Heart left ventricle (tissue), 16 donors: ENCODE data around the gene GCSAM. TPM values are rescaled to one million over a fixed set of nuclear protein-coding genes. Genes with fewer than 3 reads are reported as not detected.

Experiments
- ATAC-seq, 4 donors: fragments of 200-7000 bp; cut with Tn5 transposase; one replicate each; pipeline ENCODE4 v1.9.1; 2020 to 2022; ENCODE audit warnings: moderate library complexity in 4 of 4, mild to moderate bottlenecking in 3 of 4, moderate number of reproducible peaks in 1 of 4
- DNase-seq, 5 donors: peaks; one replicate each; pipeline ENCODE4 v3.0.0-alpha.2; 2020
- H3K27ac ChIP-seq, 12 donors: fragments of 200-600 bp; sonication (generic) in 4 of 12; one replicate each; pipeline versions ENCODE4 v1.5.0 to v1.8.0; 2016 to 2022; ENCODE audit warnings: mild to moderate bottlenecking in 2 of 12
- H3K27me3 ChIP-seq, 9 donors: fragments of 200-600 bp; sonication (generic) in 2 of 9; one replicate each; pipeline versions ENCODE4 v1.5.1 to v1.8.0; 2016 to 2022; ENCODE audit warnings: mild to moderate bottlenecking in 3 of 9
- H3K36me3 ChIP-seq, 9 donors: fragments of 200-600 bp; sonication (generic) in 2 of 9; one replicate each; pipeline versions ENCODE4 v1.5.0 to v1.8.0; 2018 to 2022; ENCODE audit warnings: mild to moderate bottlenecking in 2 of 9
- H3K4me1 ChIP-seq, 12 donors: fragments of 200-600 bp; sonication (generic) in 4 of 12; one replicate each; pipeline versions ENCODE4 v1.5.0 to v1.8.0; 2016 to 2022; ENCODE audit warnings: mild to moderate bottlenecking in 3 of 12
- H3K4me3 ChIP-seq, 12 donors: fragments of 200-600 bp; sonication (generic) in 4 of 12; one replicate each; pipeline versions ENCODE4 v1.5.0 to v1.8.0; 2017 to 2022; ENCODE audit warnings: mild to moderate bottlenecking in 9 of 12, moderate library complexity in 4 of 12
- H3K9me3 ChIP-seq, 12 donors: fragments of 200-600 bp; sonication (generic) in 4 of 12; one replicate each; pipeline versions ENCODE4 v1.5.0 to v1.8.0; 2016 to 2022; ENCODE audit warnings: mild to moderate bottlenecking in 1 of 12
- POLR2A ChIP-seq, 2 donors: fragments of 450-650 bp; IDR thresholded peaks; one replicate each; pipeline ENCODE4 v1.6.1; 2017; ENCODE audit warnings: antibody characterized with exemption in 2 of 2, mild to moderate bottlenecking in 2 of 2, moderate library complexity in 2 of 2
- WGBS, 4 donors: extraction: QIAGEN DNeasy Blood & Tissue Kit in 2 of 4; methylation state at CpG; one replicate each; pipeline versions ENCODE4 v1.1.5 to v1.1.7; 2013 to 2018; 5-methylcytosine and 5-hydroxymethylcytosine counted together
- intact Hi-C, 10 donors: fragments of 100-400 bp; cut with DNase I; formaldehyde crosslinking; loops; one replicate each; pipeline versions ENCODE4 v1.11.1 to v1.14.2; 2022
- polyA plus RNA-seq, 2 donors: library from polyadenylated mRNA; stranded (reverse); fragments of 200-250 nt; gene quantifications; one replicate each; pipeline ENCODE4 v1.2.3, GENCODE V29; 2013
- total RNA-seq, 9 donors: library from RNA; depleted of rRNA in 2 of 9; stranded (reverse); fragments of >200 nt in 2 of 9; fragmentation: NEBNext Ultra II Directional in 3 of 9; extraction: Animal tissue kit (Norgen Biotek cat#: 25700) in 3 of 9; gene quantifications; one replicate each; pipeline versions ENCODE4 v1.1.0 to v1.2.4, GENCODE V29; 2016 to 2023
- TF ChIP-seq, protein P1 (sequence below), 12 donors: fragments of 200-600 bp; sonication (generic) in 4 of 12; IDR thresholded peaks; one replicate each; pipeline versions ENCODE4 v1.5.0 to v1.8.0; 2018 to 2022; ENCODE audit warnings: antibody characterized with exemption in 12 of 12, mild to moderate bottlenecking in 5 of 12
- donor health status: ischemic (EF 13 %, LVEDD 7.1; RV severe dilation, severe dysfunction).
- donor health status: healthy with polysubstance abuse.
- donor health status: DM: no; HTN: yes; CAD: no.
- donor health status: DM: no; HTN: no; CAD: no.
- donor health status: ischemic (EF 25% LVEDD 6.9; RV normal size, moderate dysfunction).
- donor health status: ischemic (EF 25% LVEDD 5.7; RV mildly dilated, moderate dysfunction).
- donor health status: healthy.
- donor health status: DM: yes; HTN: yes; CAD: no.
- donor health status: ischemic (EF 35%, LVEDD 5.7; RV mildly dilated, moderate dysfunction).
- donor health status: nonischemic (EF 11% LVEDD 7.7; RV severe dilation, severe dysfunction).
- donor health status: DM: yes; HTN: yes; CAD: no.
- donor health status: PGD.
- donor health status: ischemic (EF 29% LVEDD 5.4; RV normal size, mild dysfunction).
- donor health status: nonischemic (EF 23%, LVEDD 6.1; RV moderate dilation, normal function).

GCSAM gene
- total and polyA plus RNA-seq, 11 donors, result 0.12 to 0.59 (median 0.27) TPM; not detected in 8

GRCh38 chr3:112137781-112138180 lies 4.7 kb upstream of the GCSAM start:
- no peak overlapping the region for H3K27ac ChIP-seq
- DNase-seq (no peak), ATAC-seq (no peak)
- H3K4me1 ChIP-seq, result peaks cover 0 to 46% (median 0%) of the 10 kb centered on the region in 12 donors
- TF ChIP-seq POLR2A (IDR thresholded peaks at IDR 0.05), result no peak
- TF ChIP-seq, protein P1, sequence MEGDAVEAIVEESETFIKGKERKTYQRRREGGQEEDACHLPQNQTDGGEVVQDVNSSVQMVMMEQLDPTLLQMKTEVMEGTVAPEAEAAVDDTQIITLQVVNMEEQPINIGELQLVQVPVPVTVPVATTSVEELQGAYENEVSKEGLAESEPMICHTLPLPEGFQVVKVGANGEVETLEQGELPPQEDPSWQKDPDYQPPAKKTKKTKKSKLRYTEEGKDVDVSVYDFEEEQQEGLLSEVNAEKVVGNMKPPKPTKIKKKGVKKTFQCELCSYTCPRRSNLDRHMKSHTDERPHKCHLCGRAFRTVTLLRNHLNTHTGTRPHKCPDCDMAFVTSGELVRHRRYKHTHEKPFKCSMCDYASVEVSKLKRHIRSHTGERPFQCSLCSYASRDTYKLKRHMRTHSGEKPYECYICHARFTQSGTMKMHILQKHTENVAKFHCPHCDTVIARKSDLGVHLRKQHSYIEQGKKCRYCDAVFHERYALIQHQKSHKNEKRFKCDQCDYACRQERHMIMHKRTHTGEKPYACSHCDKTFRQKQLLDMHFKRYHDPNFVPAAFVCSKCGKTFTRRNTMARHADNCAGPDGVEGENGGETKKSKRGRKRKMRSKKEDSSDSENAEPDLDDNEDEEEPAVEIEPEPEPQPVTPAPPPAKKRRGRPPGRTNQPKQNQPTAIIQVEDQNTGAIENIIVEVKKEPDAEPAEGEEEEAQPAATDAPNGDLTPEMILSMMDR (IDR thresholded peaks at IDR 0.05), result no peak
- no peaks in the 10 kb centered on the region for H3K36me3 ChIP-seq
- H3K27me3 ChIP-seq, result no peaks in the 10 kb centered on the region
- 42 to 48% (median 45%) methylated on average over 4 of the region's 4 CpGs for WGBS, 4 donors
- no peak overlapping the region for H3K4me3 ChIP-seq
- peaks cover 0 to under 1% (median 0%) of the 10 kb centered on the region in 12 donors for H3K9me3 ChIP-seq
- intact Hi-C loops, result loop anchor here in 7 of 10 donors (5.0 to 10.0 kb wide), 5 partner anchors 377 to 395 kb away; no protein-coding TSS in a partner anchor

DNA sequence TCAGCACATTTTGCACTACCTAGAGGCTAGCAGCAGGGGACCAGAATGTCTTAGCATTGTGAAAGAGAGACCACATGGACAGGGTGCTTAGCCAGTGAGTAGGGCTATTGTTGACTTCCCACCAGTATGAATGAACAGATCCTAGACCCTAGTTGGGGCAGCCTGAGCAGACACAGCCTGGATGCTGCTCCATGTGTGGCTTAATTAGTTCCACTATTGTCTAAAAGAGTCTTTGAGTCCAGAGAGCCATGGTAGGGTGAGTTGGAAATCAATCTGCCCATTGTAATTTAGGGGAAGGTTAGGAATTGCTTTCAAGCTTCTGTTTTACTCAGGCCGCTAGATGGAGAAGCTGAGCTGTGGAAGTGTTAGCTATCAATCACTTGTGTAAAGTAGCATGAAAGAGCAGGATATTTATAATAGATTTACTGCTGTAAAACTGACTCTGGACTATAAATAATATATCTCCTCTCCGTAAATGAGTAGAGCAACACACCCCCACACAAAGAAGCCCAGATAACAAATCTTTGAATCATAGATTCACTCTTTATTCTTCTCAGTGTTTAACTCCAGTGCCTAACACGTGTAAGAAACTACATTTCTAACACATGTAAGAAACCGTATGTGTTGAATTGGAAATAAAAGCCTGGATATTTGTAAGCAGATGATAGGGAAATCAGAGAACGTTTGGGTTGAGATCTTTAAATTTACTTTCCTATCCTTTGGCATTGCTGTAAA lies 4.1 kb upstream of the GCSAM start:
- Histone ChIP-seq H3K4me3 (no peak overlapping the region), H3K9me3 (no peaks in the 10 kb centered on the region), H3K36me3 (no peaks in the 10 kb centered on the region), H3K27ac (no peak overlapping the region), H3K4me1 (peaks cover 0 to 52% (median 0%) of the 10 kb centered on the region in 12 donors), H3K27me3 (no peaks in the 10 kb centered on the region)
- TF ChIP-seq POLR2A (IDR thresholded peaks at IDR 0.05), result no peak
- TF ChIP-seq, protein P1 (IDR thresholded peaks at IDR 0.05), result peak in 11 of 12 donors; percentile 32 to 64 (median 45)
- ATAC-seq, result peak in 3 of 4 donors; percentile 38 to 63 (median 57)
- no peak for DNase-seq
- 37 to 41% (median 39%) methylated on average over 5 of the region's 5 CpGs for WGBS, 4 donors
- intact Hi-C loops, result loop anchor here in 7 of 10 donors (5.0 to 10.0 kb wide), 5 partner anchors 378 to 395 kb away; no protein-coding TSS in a partner anchor

- no peaks in the 10 kb centered on the region for H3K27me3 ChIP-seq
- WGBS, 4 donors, result 53 to 79% (median 73%) methylated on average over 1 of the region's 1 CpG
- ATAC-seq (no peak), DNase-seq (no peak)
- intact Hi-C loops, result loop anchor here in 7 of 10 donors (5.0 to 10.0 kb wide), 5 partner anchors 379 to 396 kb away; no protein-coding TSS in a partner anchor
- no peak overlapping the region for H3K27ac ChIP-seq
- no peak overlapping the region for H3K4me3 ChIP-seq
- H3K4me1 ChIP-seq, result peaks cover 0 to 52% (median 0%) of the 10 kb centered on the region in 12 donors
- no peaks in the 10 kb centered on the region for H3K36me3 ChIP-seq
- H3K9me3 ChIP-seq, result no peaks in the 10 kb centered on the region
- TF ChIP-seq POLR2A (IDR thresholded peaks at IDR 0.05), result no peak
- TF ChIP-seq, protein P1 (IDR thresholded peaks at IDR 0.05), result no peak
Measured at GRCh38 chr3:112136046-112136445, 3.0 kb upstream of the GCSAM start.

DNA sequence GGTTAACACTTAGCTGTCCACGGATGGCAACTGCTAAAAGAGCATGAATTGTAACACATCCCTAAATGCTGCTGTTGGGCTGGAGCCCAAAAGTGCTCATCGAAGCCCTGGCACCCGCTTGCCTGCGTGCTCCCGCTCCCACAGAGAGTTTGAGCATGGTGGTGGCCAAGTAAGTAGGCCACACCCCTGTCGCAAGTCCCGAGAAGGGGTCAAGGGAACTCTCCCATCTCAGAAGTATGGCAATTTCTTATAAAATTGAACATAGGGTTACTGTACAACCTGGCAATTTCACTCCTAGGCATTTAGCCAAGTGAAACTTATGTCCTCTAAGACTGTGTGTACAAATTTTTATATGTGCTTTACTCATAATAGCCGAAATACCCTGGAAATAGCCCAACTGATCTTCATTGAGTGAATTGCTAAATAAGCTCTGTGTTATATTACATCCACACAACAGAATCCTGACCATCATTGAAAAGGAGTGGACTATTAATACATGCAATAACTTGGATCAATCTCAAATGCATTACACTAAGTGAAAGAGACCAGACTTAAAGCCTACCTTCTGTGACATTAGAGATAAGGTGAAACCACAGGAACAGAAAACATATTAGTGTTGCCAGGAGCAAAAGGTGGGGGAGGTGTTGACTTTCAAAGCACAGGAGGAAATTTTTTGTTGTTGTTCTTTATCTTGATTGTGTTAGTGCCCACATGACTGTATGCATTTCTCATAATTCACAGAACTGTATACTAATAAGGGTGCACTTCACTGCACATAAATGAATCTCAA lies 1.5 kb upstream of the GCSAM start:
- Histone ChIP-seq H3K4me1 (peaks cover 0 to 55% (median 0%) of the 10 kb centered on the region in 12 donors), H3K27me3 (no peaks in the 10 kb centered on the region), H3K4me3 (no peak overlapping the region), H3K27ac (peak overlapping the region in 1 of 12 donors; percentile 21), H3K9me3 (no peaks in the 10 kb centered on the region), H3K36me3 (peaks cover 0 to 4% (median 0%) of the 10 kb centered on the region in 9 donors)
- intact Hi-C loops, result loop anchor here in 8 of 10 donors (5.0 to 10.0 kb wide), 5 partner anchors 380 to 398 kb away; no protein-coding TSS in a partner anchor
- 75 to 85% (median 80%) methylated on average over 8 of the region's 8 CpGs for WGBS, 4 donors
- no peak for DNase-seq
- TF ChIP-seq POLR2A (IDR thresholded peaks at IDR 0.05), result no peak
- TF ChIP-seq, protein P1 (IDR thresholded peaks at IDR 0.05), result no peak
- ATAC-seq, result no peak
